K562 (cell line): ENCODE measurements around the gene FAM107B. TPM values are rescaled to one million over a fixed set of nuclear protein-coding genes. Genes with fewer than 3 reads are reported as not detected.

Experiments used
- ATAC-seq: fragments of 200-7000 bp; cut with Tn5 transposase; 3 replicates; pipeline ENCODE4 v1.9.1; 2020; ENCODE audit warnings: moderate library complexity
- BruUV-seq: library from RNA; stranded (reverse); fragments of 400-500 nt; replicated peaks from 2 replicates; lab custom pipeline; 2021; lab: Mats Ljungman, UMichigan
- CTCF ChIA-PET: fragments of 300-600 bp; formaldehyde crosslinking; extraction: SDS; loops from one replicate; lab custom pipeline; 2021; ENCODE audit warnings: low intra/inter-chr PET ratio; lab: Yijun Ruan, JAX
- POLR2A ChIA-PET: fragments of 300-600, 350-650 bp; sonication (Branson Sonifier 250); formaldehyde crosslinking; extraction: SDS; loops from one replicate; lab custom pipeline; 2021; ENCODE audit warnings: antibody characterized with exemption, inconsistent platforms; lab: Yijun Ruan, JAX
- DNase-seq, 4 experiments: peaks; one replicate each; pipeline versions ENCODE4 v3.0.0 to v3.0.0-alpha.2; 2011 to 2018; ENCODE audit warnings: low spot score in 3 of 4, mixed read lengths in 3 of 4; ENCODE audit errors: extremely low read depth in 1 of 4
- FAIRE-seq: peaks from 2 replicates; lab custom pipeline; 2011; peaks lifted over from hg19 to GRCh38; lab: Jason Lieb, UNC
- H2AFZ ChIP-seq: 2 replicates; pipeline ENCODE4 v1.6.0; 2011; ENCODE audit warnings: low read depth, low read length, control low read depth, inconsistent platforms
- H3K27ac ChIP-seq: fragments of 200-600 bp; 3 replicates; pipeline ENCODE4 v1.8.0; 2011; ENCODE audit warnings: low read depth, mild to moderate bottlenecking, control low read depth, inconsistent platforms, low read length, moderate library complexity, mixed read lengths; ENCODE audit errors: extremely low read depth
- H3K27me3 ChIP-seq, 2 experiments: fragments of 300-600 bp in 1 of 2; 2 replicates in 1 of 2; 3 replicates in 1 of 2; pipeline versions ENCODE4 v1.6.0 to v1.8.0; 2011; ENCODE audit warnings: inconsistent platforms in 2 of 2, low read length in 2 of 2, mild to moderate bottlenecking in 1 of 2, mixed read lengths in 1 of 2, moderate library complexity in 1 of 2; ENCODE audit not compliant: control insufficient read depth in 2 of 2, insufficient read depth in 2 of 2
- H3K36me3 ChIP-seq: fragments of 300-600 bp; 3 replicates; pipeline ENCODE4 v1.8.0; 2011; ENCODE audit warnings: mild to moderate bottlenecking, low read length, inconsistent platforms; ENCODE audit not compliant: control insufficient read depth, insufficient read depth
- H3K4me1 ChIP-seq, 2 experiments: fragments of 200-600 bp in 1 of 2; replicated peaks in 1 of 2; 2 replicates in 1 of 2; 3 replicates in 1 of 2; pipeline versions ENCODE4 v1.5.1 to v1.8.0; 2011; ENCODE audit warnings: inconsistent platforms in 2 of 2, low read length in 2 of 2, mild to moderate bottlenecking in 1 of 2, mixed read lengths in 1 of 2, moderate library complexity in 1 of 2; ENCODE audit not compliant: control insufficient read depth in 2 of 2, insufficient read depth in 2 of 2
- H3K4me2 ChIP-seq: 2 replicates; pipeline ENCODE4 v1.6.1; 2011; ENCODE audit warnings: low read length, control low read depth, inconsistent platforms, mixed read lengths; ENCODE audit not compliant: insufficient read depth
- H3K4me3 ChIP-seq: fragments of 200-600 bp; sonication (generic), shearing (Covaris generic); 2 replicates; pipeline ENCODE4 v1.5.1; 2016; ENCODE audit warnings: control low read depth, inconsistent platforms
- H3K79me2 ChIP-seq: fragments of 200-600 bp; 3 replicates; pipeline ENCODE4 v1.8.0; 2011; ENCODE audit warnings: low read length, inconsistent platforms; ENCODE audit not compliant: control insufficient read depth, insufficient read depth
- H3K9ac ChIP-seq, 2 experiments: 2 replicates each; pipeline versions ENCODE4 v1.6.0 to v1.6.1; 2011; ENCODE audit warnings: low read depth in 2 of 2, low read length in 2 of 2, control low read depth in 1 of 2, inconsistent platforms in 1 of 2, mild to moderate bottlenecking in 1 of 2, mixed read lengths in 1 of 2; ENCODE audit not compliant: insufficient read depth in 1 of 2
- H3K9me1 ChIP-seq: one replicate; pipeline ENCODE4 v1.6.0; 2011; ENCODE audit warnings: inconsistent platforms, mild to moderate bottlenecking, low read length, moderate library complexity; ENCODE audit not compliant: control insufficient read depth, insufficient read depth
- H3K9me3 ChIP-seq: replicated peaks from 2 replicates; pipeline ENCODE4 v1.5.1; 2011; ENCODE audit warnings: low read depth, low read length, inconsistent platforms; ENCODE audit not compliant: control insufficient read depth, insufficient read depth
- H4K20me1 ChIP-seq: replicated peaks from 2 replicates; pipeline ENCODE4 v1.6.1; 2011; ENCODE audit warnings: low read length, inconsistent platforms, mixed read lengths; ENCODE audit not compliant: control insufficient read depth, insufficient read depth
- ATF3 ChIP-seq, 2 experiments: fragments of 450-650 bp in 1 of 2; sonication (generic) in 1 of 2; formaldehyde crosslinking in 1 of 2; IDR thresholded peaks in 1 of 2; conservative IDR thresholded peaks in 1 of 2; 2 replicates each; pipeline versions ENCODE4 v1.6.1 to v1.8.1; 2016 to 2023; ENCODE audit warnings: mild to moderate bottlenecking in 2 of 2, moderate library complexity in 2 of 2, inconsistent platforms in 1 of 2, missing genetic modification reagents in 1 of 2
- CEBPB ChIP-seq: fragments of 450-650 bp; IDR thresholded peaks from 2 replicates; pipeline ENCODE4 v1.6.1; 2016; ENCODE audit warnings: missing genetic modification characterization, missing compliant biosample characterization
- FOS ChIP-seq: IDR thresholded peaks from 3 replicates; pipeline ENCODE4 v1.6.1; 2011; ENCODE audit not compliant: insufficient read length; ENCODE audit errors: extremely low read depth
- SNRNP70 ChIP-seq: fragments of 200-400 bp; formaldehyde crosslinking; optimal IDR thresholded peaks from 2 replicates; pipeline ENCODE3; 2017; ENCODE audit warnings: low read depth, low read length
- ZNF217 ChIP-seq: sonication (generic); formaldehyde crosslinking; IDR thresholded peaks from 2 replicates; pipeline ENCODE4 v1.8.0; 2022; ENCODE audit warnings: mild to moderate bottlenecking, missing genetic modification reagents
- WGBS: fragments of 100-300 bp; shearing (Covaris generic); methylation state at CpG from one replicate; pipeline ENCODE4 v1.1.6; 2016; ENCODE audit warnings: low coverage, mixed read lengths; ENCODE audit not compliant: insufficient coverage; ENCODE audit errors: missing lambda C conversion rate; 5-methylcytosine and 5-hydroxymethylcytosine counted together
- in situ Hi-C: fragments of 300-500 bp; cut with MboI; formaldehyde crosslinking; loops from 4 replicates; pipeline ENCODE4 v1.15.0; 2018; ENCODE audit warnings: inconsistent platforms, mixed read lengths
- intact Hi-C: fragments of 100-400 bp; cut with micrococcal nuclease; formaldehyde crosslinking; loops from 2 replicates; pipeline ENCODE4 v1.14.2; 2022
- polyA plus RNA-seq, 8 experiments: library from polyadenylated mRNA; depleted of rRNA in 4 of 8; stranded (reverse) in 5 of 8; unstranded in 3 of 8; fragments of >200 nt; fragmentation: Nextera tagmentation in 2 of 8; fragmentation: Illumina TruSeq in 1 of 8; extraction: Ambion mirVana in 2 of 8; extraction: Trizol in 1 of 8; gene quantifications; 2 replicates each; pipeline versions ENCODE4 v1.2.1 to v1.2.3, GENCODE V29; 2011 to 2014; ENCODE audit warnings: inconsistent platforms in 1 of 8, missing spikeins in 1 of 8
- total RNA-seq, 7 experiments: library from RNA; depleted of rRNA in 6 of 7; stranded (reverse); fragments of >200 nt in 6 of 7; fragmentation: Illumina TruSeq in 2 of 7; extraction: Trizol in 2 of 7; gene quantifications; 2 replicates each; pipeline versions ENCODE4 v1.2.1 to v1.2.3, GENCODE V29; 2011 to 2021; ENCODE audit warnings: low replicate concordance in 1 of 7

The FAM107B gene
- total and polyA plus RNA-seq, 9 of the 15 experiments (the other 6 are each of a cell fraction or from before 2014, with no cell fraction given) = 0.40 to 2.8 (median 1.4) TPM

- ATAC-seq = no peak
- Histone ChIP-seq H3K36me3 (no peaks in the 10 kb centered on the region), H3K9me1 (no peaks in the 10 kb centered on the region), H3K27ac (no peak overlapping the region), H3K27me3 (peaks cover 2 to 14% of the 10 kb centered on the region in 2 experiments; a peak in 3 of 5 replicates), H3K9ac (no peak overlapping the region), H3K4me1 (no peaks in the 10 kb centered on the region), H3K4me3 (no peak overlapping the region), H4K20me1 (no peaks in the 10 kb centered on the region), H3K79me2 (no peaks in the 10 kb centered on the region), H2AFZ (no peak overlapping the region), H3K9me3 (no peaks in the 10 kb centered on the region), H3K4me2 (no peak overlapping the region)
- 1% methylated on average over 7 of the region's 7 CpGs for WGBS
- DNase-seq = no peak
- no peak for FAIRE-seq
- no TSS peak for BruUV-seq
- in situ Hi-C loops (no loop called here), intact Hi-C loops (no loop called here)
- POLR2A ChIA-PET = no interaction called here
- CTCF ChIA-PET = no interaction called here
- TF ChIP-seq FOS (no peak), SNRNP70 (no peak), ATF3 (IDR thresholded peaks at IDR 0.05) (peak; percentile 41), ATF3 (CRISPR knock-in tag; conservative IDR thresholded peaks at IDR 0.05) (no peak)
These were observed 156.0 kb downstream of the FAM107B start for GRCh38 chr10:14618674-14619073.

- Histone ChIP-seq H4K20me1 (no peaks in the 10 kb centered on the region), H3K4me3 (no peak overlapping the region), H3K4me2 (no peak overlapping the region), H2AFZ (no peak overlapping the region), H3K9ac (no peak overlapping the region), H3K27me3 (peaks cover 2 to 14% of the 10 kb centered on the region in 2 experiments; a peak in 3 of 5 replicates), H3K4me1 (no peaks in the 10 kb centered on the region), H3K36me3 (no peaks in the 10 kb centered on the region), H3K9me3 (no peaks in the 10 kb centered on the region), H3K27ac (no peak overlapping the region), H3K79me2 (no peaks in the 10 kb centered on the region), H3K9me1 (no peaks in the 10 kb centered on the region)
- no TSS peak for BruUV-seq
- WGBS = 0% methylated on average over 4 of the region's 4 CpGs
- ATAC-seq = peak; percentile 37; the same call in 1 of the 3 replicates
- in situ Hi-C loops (no loop called here), intact Hi-C loops (no loop called here)
- DNase-seq = peak in 1 of 4 experiments; percentile 15
- ChIA-PET CTCF (no interaction called here), POLR2A (no interaction called here)
- no peak for FAIRE-seq
- 0 out of 2 replicates have a peak, but pooled peaks have one; percentile 18 for TF ChIP-seq CEBPB (tag)
- no peak for TF ChIP-seq ZNF217 (CRISPR knock-in tag)
These were observed 156.8 kb downstream of the FAM107B start for GRCh38 chr10:14617852-14618251.
